SK-N-SH treated with all-trans-retinoic acid at 6 μM for 48 hours (cell line): Measurements from ENCODE around the gene SPCS2.
A peak's percentile ranks its signal among the peaks of the same experiment; 100 is the strongest.

Source experiments
- ATAC-seq: fragments of 200-7000 bp; cut with Tn5 transposase; 3 replicates; pipeline ENCODE4 v1.9.1; 2020; ENCODE audit warnings: mild to moderate bottlenecking, moderate library complexity
- ARNTL ChIP-seq: fragments of 450-650 bp; formaldehyde crosslinking; IDR thresholded peaks from 2 replicates; pipeline ENCODE4 v1.5.0; 2020; ENCODE audit warnings: low read depth, mild to moderate bottlenecking, moderate library complexity, borderline replicate concordance
- BACH2 ChIP-seq: fragments of 250-450 bp; sonication (Bioruptor Pico); IDR thresholded peaks from 2 replicates; pipeline ENCODE4 v1.9.0; 2021; ENCODE audit warnings: mild to moderate bottlenecking, borderline replicate concordance
- CSDC2 ChIP-seq: fragments of 250-450 bp; sonication (Bioruptor Pico); IDR thresholded peaks from 2 replicates; pipeline ENCODE4 v1.5.0; 2020; ENCODE audit warnings: mild to moderate bottlenecking, moderate library complexity
- CSRNP3 ChIP-seq: fragments of 250-450 bp; sonication (Bioruptor Pico); IDR thresholded peaks from 2 replicates; pipeline ENCODE4 v1.5.1; 2021; ENCODE audit warnings: mild to moderate bottlenecking, moderate library complexity
- ESRRG ChIP-seq: fragments of 250-450 bp; sonication (Bioruptor Pico); IDR thresholded peaks from 2 replicates; pipeline ENCODE4 v1.6.1; 2021; ENCODE audit warnings: mild to moderate bottlenecking
- GLIS3 ChIP-seq: fragments of 250-450 bp; sonication (Bioruptor Pico); IDR thresholded peaks from 2 replicates; pipeline ENCODE4 v1.5.0; 2020; ENCODE audit warnings: mild to moderate bottlenecking, moderate library complexity
- ISL1 ChIP-seq: fragments of 250-450 bp; sonication (Bioruptor Pico); IDR thresholded peaks from 2 replicates; pipeline ENCODE4 v2.1.2; 2022; ENCODE audit warnings: mild to moderate bottlenecking, moderate library complexity
- PATZ1 ChIP-seq: fragments of 250-450 bp; sonication (Bioruptor Pico); IDR thresholded peaks from 2 replicates; pipeline ENCODE4 v1.8.0; 2020; ENCODE audit warnings: mild to moderate bottlenecking, moderate library complexity, borderline replicate concordance
- POU6F1 ChIP-seq: fragments of 250-450 bp; sonication (Bioruptor Pico); IDR thresholded peaks from 2 replicates; pipeline ENCODE4 v1.8.0; 2021; ENCODE audit warnings: low read depth, mild to moderate bottlenecking, moderate library complexity, borderline replicate concordance
- RARB ChIP-seq: fragments of 250-450 bp; sonication (Bioruptor Pico); IDR thresholded peaks from 2 replicates; pipeline ENCODE4 v1.8.0; 2021; ENCODE audit warnings: mild to moderate bottlenecking, moderate library complexity
- TCF4 ChIP-seq: fragments of 250-450 bp; sonication (Bioruptor Pico); IDR thresholded peaks from 2 replicates; pipeline ENCODE4 v1.8.0; 2021; ENCODE audit warnings: mild to moderate bottlenecking, moderate library complexity, borderline replicate concordance
- TSHZ2 ChIP-seq: fragments of 250-450 bp; sonication (Bioruptor Pico); IDR thresholded peaks from 2 replicates; pipeline ENCODE4 v1.5.0; 2020; ENCODE audit warnings: mild to moderate bottlenecking, moderate library complexity
- ZC3H10 ChIP-seq: fragments of 250-450 bp; sonication (Bioruptor Pico); IDR thresholded peaks from 2 replicates; pipeline ENCODE4 v1.5.1; 2021; ENCODE audit warnings: mild to moderate bottlenecking, moderate library complexity
- ZFP3 ChIP-seq: fragments of 250-450 bp; sonication (Bioruptor Pico); IDR thresholded peaks from 2 replicates; pipeline ENCODE4 v1.5.0; 2020; ENCODE audit warnings: mild to moderate bottlenecking, moderate library complexity
- ZFP30 ChIP-seq: fragments of 450-650 bp; formaldehyde crosslinking; IDR thresholded peaks from 2 replicates; pipeline ENCODE4 v1.5.0; 2022; ENCODE audit warnings: mild to moderate bottlenecking, moderate library complexity
- ZNF565 ChIP-seq: fragments of 450-650 bp; formaldehyde crosslinking; conservative IDR thresholded peaks from 2 replicates; pipeline ENCODE4 v1.5.0; 2020; ENCODE audit warnings: low read depth, mild to moderate bottlenecking, moderate library complexity
- ZNF70 ChIP-seq: fragments of 450-650 bp; formaldehyde crosslinking; IDR thresholded peaks from 2 replicates; pipeline ENCODE4 v1.5.0; 2020; ENCODE audit warnings: mild to moderate bottlenecking, moderate library complexity

SPCS2 gene

GRCh38 chr11:74948546-74948897 lies 544 bp upstream of the SPCS2 start:
- no peak for TF ChIP-seq ZNF70
- no peak for TF ChIP-seq ESRRG (CRISPR knock-in tag)
- TF ChIP-seq TCF4 (CRISPR knock-in tag) = no peak
- TF ChIP-seq, all 23 proteins: peak for 0
- peak; percentile 66 for ATAC-seq

- ATAC-seq = peak; percentile 18; the same call in 2 of the 3 replicates
These were observed 679 bp downstream of the SPCS2 start for GRCh38 chr11:74949753-74950137.

GRCh38 chr11:74950374-74950969 lies 1.4 kb downstream of the SPCS2 start:
- no peak for ATAC-seq

More at GRCh38 chr11:74949753-74950137, 679 bp downstream of the SPCS2 start:
- TF ChIP-seq PATZ1 (CRISPR knock-in tag) = no peak
- TF ChIP-seq TSHZ2 (CRISPR knock-in tag) = no peak
- no peak for TF ChIP-seq ESRRG (CRISPR knock-in tag)
- no peak for TF ChIP-seq ARNTL (CRISPR knock-in tag)
- TF ChIP-seq ZNF70 = no peak
- no peak for TF ChIP-seq ISL1 (CRISPR knock-in tag)
- TF ChIP-seq ZNF565 = no peak
- TF ChIP-seq ZC3H10 (CRISPR knock-in tag) = no peak
- no peak for TF ChIP-seq CSDC2 (CRISPR knock-in tag)
- TF ChIP-seq GLIS3 (CRISPR knock-in tag) = no peak
- no peak for TF ChIP-seq CSRNP3 (CRISPR knock-in tag)
- TF ChIP-seq POU6F1 (CRISPR knock-in tag) = no peak
- TF ChIP-seq ZFP30 = no peak
- no peak for TF ChIP-seq RARB (CRISPR knock-in tag)

More at GRCh38 chr11:74950374-74950969, 1.4 kb downstream of the SPCS2 start:
- TF ChIP-seq BACH2 (CRISPR knock-in tag) (no peak), ZC3H10 (CRISPR knock-in tag) (no peak), ZNF565 (no peak), ZFP3 (CRISPR knock-in tag) (no peak), ESRRG (CRISPR knock-in tag) (no peak), ZNF70 (no peak), POU6F1 (CRISPR knock-in tag) (no peak), CSRNP3 (CRISPR knock-in tag) (no peak)
